BJ (cell line): ENCODE data around the gene DCST2. TPM values are rescaled to one million over a fixed set of nuclear protein-coding genes. Genes with fewer than 3 reads are reported as not detected.

Source experiments
- CTCF ChIA-PET: fragments of 350-600 bp; formaldehyde crosslinking; extraction: SDS; loops from one replicate; lab custom pipeline; 2021; ENCODE audit warnings: antibody characterized with exemption, inconsistent platforms; lab: Yijun Ruan, JAX
- POLR2A ChIA-PET: fragments of 300-600 bp; sonication (Branson Sonifier 250); formaldehyde crosslinking; extraction: SDS; loops from one replicate; lab custom pipeline; 2021; ENCODE audit warnings: antibody characterized with exemption; lab: Charles Lee
- DNase-seq: peaks from one replicate; pipeline ENCODE4 v3.0.0-alpha.2; 2011; ENCODE audit warnings: low read depth
- H3K27me3 ChIP-seq: 2 replicates; pipeline ENCODE4 v1.6.0; 2011; ENCODE audit warnings: low read length; ENCODE audit not compliant: control insufficient read depth, insufficient read depth
- H3K36me3 ChIP-seq: 2 replicates; pipeline ENCODE4 v1.5.1; 2011; ENCODE audit warnings: low read length; ENCODE audit not compliant: control insufficient read depth, insufficient read depth
- H3K4me3 ChIP-seq: 2 replicates; pipeline ENCODE4 v1.5.1; 2011; ENCODE audit warnings: low read depth, mild to moderate bottlenecking, control low read depth, low read length
- CTCF ChIP-seq: IDR thresholded peaks from 2 replicates; pipeline ENCODE4 v1.5.1; 2011; ENCODE audit warnings: low read depth, mild to moderate bottlenecking, control low read depth, inconsistent platforms, low read length, moderate library complexity; ENCODE audit not compliant: insufficient read depth
- polyA plus RNA-seq: library from polyadenylated mRNA; depleted of rRNA; stranded (reverse); fragments of >200 nt; gene quantifications from 2 replicates; pipeline ENCODE4 v1.2.3, GENCODE V29; 2011

The DCST2 gene
- polyA plus RNA-seq, 1 experiment, result 0.38 TPM

DNA sequence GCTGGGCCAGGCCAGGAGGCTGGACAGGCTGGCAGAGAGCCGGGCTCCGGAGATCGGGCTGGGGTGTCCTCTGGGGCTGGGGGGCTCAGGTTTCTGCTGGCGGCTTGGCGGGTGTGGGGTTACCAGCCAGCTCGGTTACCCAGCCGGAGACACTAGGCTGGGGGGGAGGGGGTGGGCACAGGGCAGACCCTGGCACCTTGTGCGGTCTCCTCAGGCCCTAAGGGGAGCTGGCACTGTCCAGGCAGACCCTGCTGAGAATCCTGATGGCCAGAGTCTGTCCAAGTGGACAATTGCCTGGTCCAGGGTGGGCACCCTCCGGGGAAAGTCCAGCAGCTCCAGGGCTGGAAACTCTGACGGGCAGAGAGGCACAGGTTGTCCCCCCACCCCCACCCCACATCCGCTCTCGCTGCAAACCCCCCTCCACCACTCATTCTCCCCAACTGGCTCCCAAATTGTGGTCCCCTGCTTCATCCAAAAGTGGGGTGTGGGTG lies 24.3 kb downstream of the DCST2 start:
- peaks cover 4% of the 10 kb centered on the region for H3K36me3 ChIP-seq
- ChIA-PET POLR2A (no interaction called here), CTCF (interaction anchor here (8.3 kb wide), 1 partner anchor 8 kb away, joined by 74 read pairs; no protein-coding TSS in a partner anchor)
- H3K4me3 ChIP-seq, result no peak overlapping the region
- H3K27me3 ChIP-seq, result no peaks in the 10 kb centered on the region
- TF ChIP-seq CTCF, result no peak
- DNase-seq, result no peak

DNA sequence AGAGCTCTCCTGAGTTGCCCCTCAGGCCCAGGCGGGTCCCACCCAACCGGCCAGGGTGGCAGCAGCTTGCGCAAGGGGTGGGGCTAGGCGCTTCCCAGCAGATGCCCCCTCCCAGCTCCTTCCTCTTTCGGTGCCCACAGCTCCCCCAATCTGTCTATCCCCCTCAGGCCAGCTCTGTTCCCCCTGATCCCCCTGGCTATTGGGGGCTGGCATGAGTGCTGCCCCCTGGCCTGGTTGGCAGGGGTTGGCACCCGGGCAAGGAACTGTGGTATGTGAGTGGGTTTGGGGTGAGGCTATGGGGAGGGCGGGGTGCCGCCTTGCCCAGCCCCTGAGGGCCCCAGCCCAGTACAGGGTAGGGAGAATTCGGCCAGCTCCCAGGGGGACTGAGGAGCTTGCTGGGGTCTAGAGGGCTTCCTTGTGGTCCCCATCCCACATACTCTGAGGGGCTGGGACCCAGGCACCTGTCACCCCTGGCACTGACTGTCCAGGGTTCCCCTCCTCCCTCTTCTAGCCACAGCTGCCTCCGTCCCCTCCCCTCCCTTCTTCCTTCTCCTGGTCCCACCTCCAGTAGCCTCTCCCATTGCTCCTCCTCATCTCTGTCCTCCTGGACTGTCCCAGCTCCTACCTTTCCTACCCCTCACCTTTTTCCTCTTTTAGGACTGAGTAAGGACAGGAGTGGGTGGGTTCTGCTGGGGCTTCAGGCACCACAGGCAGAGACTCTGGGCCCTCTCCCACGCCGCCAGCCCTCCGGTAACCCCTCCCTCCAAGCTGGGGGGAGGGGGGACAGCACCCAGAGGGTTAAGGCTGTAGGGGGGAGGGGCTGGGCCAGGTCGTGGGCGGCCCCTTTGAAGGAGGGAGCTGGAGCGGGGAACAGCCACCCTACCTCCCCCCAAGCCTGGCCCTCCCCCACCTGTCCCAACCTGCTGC lies 25.3 kb downstream of the DCST2 start:
- Histone ChIP-seq H3K27me3 (no peaks in the 10 kb centered on the region), H3K4me3 (no peak overlapping the region), H3K36me3 (peaks cover 4% of the 10 kb centered on the region)
- no peak for DNase-seq
- POLR2A ChIA-PET, result no interaction called here
- no peak for TF ChIP-seq CTCF
- CTCF ChIA-PET, result interaction anchor here (0.8 to 8.3 kb wide), 3 partner anchors 9 to 1330 kb away, joined by 3 to 74 read pairs (median 4); partner anchors contain the start of gene NPR1

GRCh38 chr1:155007251-155007828 lies 26.2 kb downstream of the DCST2 start:
- ChIA-PET CTCF (interaction anchor here (1.2 to 8.3 kb wide), 3 partner anchors 10 to 167 kb away, joined by 3 to 74 read pairs (median 4); partner anchors contain the start of gene ADAM15), POLR2A (no interaction called here)
- Histone ChIP-seq H3K4me3 (no peak overlapping the region), H3K27me3 (no peaks in the 10 kb centered on the region), H3K36me3 (peaks cover 4% of the 10 kb centered on the region)
- TF ChIP-seq CTCF, result no peak
- DNase-seq, result no peak

- H3K27me3 ChIP-seq, result no peaks in the 10 kb centered on the region
- peaks cover 4% of the 10 kb centered on the region for H3K36me3 ChIP-seq
- CTCF ChIA-PET, result interaction anchor here (1.2 to 8.3 kb wide), 3 partner anchors 11 to 168 kb away, joined by 3 to 74 read pairs (median 4); partner anchors contain the start of gene ADAM15
- POLR2A ChIA-PET, result no interaction called here
- H3K4me3 ChIP-seq, result no peak overlapping the region
- no peak for DNase-seq
- no peak for TF ChIP-seq CTCF
Observed at GRCh38 chr1:155006601-155007101, 26.9 kb downstream of the DCST2 start.
